Mucosa of descending colon (tissue), 3 donors: ENCODE results near the gene KRTAP11-1. TPM values are rescaled to one million over a fixed set of nuclear protein-coding genes. Genes with fewer than 3 reads are reported as not detected.

Experiments used
- ATAC-seq: fragments of 200-7000 bp; cut with Tn5 transposase; one replicate; pipeline ENCODE4 v1.9.1; 2020; ENCODE audit warnings: mild to moderate bottlenecking, moderate library complexity
- DNase-seq, 3 donors: peaks; one replicate each; pipeline ENCODE4 v3.0.0-alpha.2; 2020
- H3K36me3 ChIP-seq: fragments of 200-600 bp; one replicate; pipeline ENCODE4 v1.8.0; 2021; ENCODE audit warnings: low read depth, mild to moderate bottlenecking
- H3K4me1 ChIP-seq: fragments of 200-600 bp; one replicate; pipeline ENCODE4 v1.8.0; 2021; ENCODE audit warnings: low read depth, mild to moderate bottlenecking
- H3K4me3 ChIP-seq: fragments of 200-600 bp; one replicate; pipeline ENCODE4 v1.8.0; 2021; ENCODE audit warnings: mild to moderate bottlenecking
- H3K9me3 ChIP-seq: fragments of 200-600 bp; one replicate; pipeline ENCODE4 v1.8.0; 2021; ENCODE audit warnings: mild to moderate bottlenecking
- CTCF ChIP-seq: fragments of 200-600 bp; IDR thresholded peaks from one replicate; pipeline ENCODE4 v1.8.0; 2022; ENCODE audit warnings: antibody characterized with exemption, mild to moderate bottlenecking
- intact Hi-C, 2 donors: fragments of 100-400 bp; cut with DNase I in 1 of 2; cut with micrococcal nuclease in 1 of 2; formaldehyde crosslinking; loops; one replicate each; pipeline versions ENCODE4 v1.11.0 to v1.11.1; 2022; cut with DNase I, micrococcal nuclease
- total RNA-seq, 3 donors: library from RNA; stranded (reverse); fragmentation: NEBNext Ultra II Directional in 2 of 3; extraction: Animal tissue kit (Norgen Biotek cat#: 25700) in 2 of 3; gene quantifications; one replicate each; pipeline versions ENCODE4 v1.2.1 to v1.2.4, GENCODE V29; 2021 to 2023
- donor health status: DM: no; HTN: no; CAD: no; lungs with moderate emphysema.
- donor health status: DM: no; HTN: no; CAD: no.
- donor health status: DM: no; HTN: yes; CAD: no.

KRTAP11-1 gene
- total RNA-seq, 3 donors from 2014 or later, result not detected

- TF ChIP-seq CTCF, result no peak
- no peak overlapping the region for H3K4me3 ChIP-seq
- H3K36me3 ChIP-seq, result no peaks in the 10 kb centered on the region
- intact Hi-C loops, result no loop called here
- H3K4me1 ChIP-seq, result no peaks in the 10 kb centered on the region
- DNase-seq (no peak), ATAC-seq (no peak)
- H3K9me3 ChIP-seq, result peaks cover 67% of the 10 kb centered on the region
Measured at GRCh38 chr21:30882866-30883597, 1.7 kb upstream of the KRTAP11-1 start.

GRCh38 chr21:30880914-30881313, 466 bp downstream of the KRTAP11-1 start:
- DNase-seq, result no peak
- Histone ChIP-seq H3K36me3 (no peaks in the 10 kb centered on the region), H3K9me3 (peaks cover 61% of the 10 kb centered on the region), H3K4me3 (no peak overlapping the region), H3K4me1 (no peaks in the 10 kb centered on the region)
- intact Hi-C loops, result no loop called here
- ATAC-seq, result no peak
- TF ChIP-seq CTCF, result no peak

- no peak for ATAC-seq
- H3K9me3 ChIP-seq, result peaks cover 49% of the 10 kb centered on the region
- intact Hi-C loops, result no loop called here
- H3K36me3 ChIP-seq, result no peaks in the 10 kb centered on the region
- no peak for TF ChIP-seq CTCF
- H3K4me1 ChIP-seq, result no peaks in the 10 kb centered on the region
- no peak overlapping the region for H3K4me3 ChIP-seq
- DNase-seq, result no peak
Measured at GRCh38 chr21:30874526-30874925, 6.9 kb downstream of the KRTAP11-1 start.

GRCh38 chr21:30847627-30848500, 33.5 kb downstream of the KRTAP11-1 start:
- H3K4me1 ChIP-seq, result no peaks in the 10 kb centered on the region
- peaks cover 25% of the 10 kb centered on the region for H3K9me3 ChIP-seq
- H3K4me3 ChIP-seq, result no peak overlapping the region
- no peaks in the 10 kb centered on the region for H3K36me3 ChIP-seq
- no peak for TF ChIP-seq CTCF
- ATAC-seq (no peak), DNase-seq (no peak)
- intact Hi-C loops, result no loop called here

GRCh38 chr21:30842990-30843389, 38.4 kb downstream of the KRTAP11-1 start:
- Histone ChIP-seq H3K9me3 (peaks cover 35% of the 10 kb centered on the region), H3K4me1 (no peaks in the 10 kb centered on the region), H3K36me3 (no peaks in the 10 kb centered on the region), H3K4me3 (no peak overlapping the region)
- intact Hi-C loops, result no loop called here
- TF ChIP-seq CTCF, result no peak
- ATAC-seq (no peak), DNase-seq (no peak)
